ENCODE results near the gene ERP27.

DNA sequence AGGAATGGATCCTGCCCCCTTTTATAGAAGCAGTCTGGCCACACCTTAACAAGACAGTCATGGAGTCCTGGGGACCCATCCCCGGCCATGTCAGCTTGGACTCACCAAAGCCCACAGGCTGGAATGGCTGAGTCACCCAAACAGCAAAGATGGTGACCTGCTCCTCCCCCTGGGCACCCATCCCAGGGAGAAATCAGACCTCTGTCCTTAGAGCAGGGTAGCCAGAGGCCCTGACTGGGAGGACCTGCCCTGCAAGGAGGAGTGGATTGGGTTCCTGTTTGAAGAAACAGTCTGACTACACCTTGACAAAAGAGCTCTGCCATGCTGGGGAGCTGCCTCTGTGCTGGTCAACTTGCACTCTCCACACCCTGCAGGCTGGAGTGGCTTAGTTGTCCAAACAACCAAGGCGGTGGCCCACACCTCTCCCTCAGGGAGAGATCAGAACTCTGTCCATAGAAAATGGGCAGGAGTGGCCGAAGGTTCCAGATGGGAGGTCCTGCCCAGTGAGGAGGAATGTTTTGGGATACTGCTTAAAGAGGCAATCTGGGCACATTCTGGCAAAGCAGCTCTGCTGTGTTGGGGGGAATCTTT, 69.3 kb downstream of the ERP27 start:
- TF ChIP-seq ZNF221 (tag by site-specific recombination; IDR thresholded peaks at IDR 0.05; ENCODE audit: borderline replicate concordance) (no peak), ZSCAN23 (tag by site-specific recombination; IDR thresholded peaks at IDR 0.05) (no peak), CTCF (tag by site-specific recombination; IDR thresholded peaks at IDR 0.05) (no peak), ZBTB17 (tag by site-specific recombination; IDR thresholded peaks at IDR 0.05) (no peak), ZNF132 (tag by site-specific recombination; IDR thresholded peaks at IDR 0.05; ENCODE audit: borderline replicate concordance) (no peak), ZNF184 (tag by site-specific recombination; IDR thresholded peaks at IDR 0.05) (no peak), ZSCAN30 (tag by site-specific recombination; IDR thresholded peaks at IDR 0.05) (no peak), ZNF140 (tag by site-specific recombination; IDR thresholded peaks at IDR 0.05) (no peak), KLF16 (tag by site-specific recombination; IDR thresholded peaks at IDR 0.05) (no peak), ZNF660 (tag by site-specific recombination; IDR thresholded peaks at IDR 0.05) (no peak), ZNF513 (tag by site-specific recombination; IDR thresholded peaks at IDR 0.05) (no peak), SP2 (tag by site-specific recombination; IDR thresholded peaks at IDR 0.05) (no peak), ZNF837 (tag by site-specific recombination; IDR thresholded peaks at IDR 0.05) (no peak)

Data from HEK293 (cell line).